Measurements from ENCODE around the gene TLCD3B. TPM values are rescaled to one million over a fixed set of nuclear protein-coding genes. Genes with fewer than 3 reads are reported as not detected.
A peak's percentile ranks its signal among the peaks of the same experiment; 100 is the strongest.

The TLCD3B gene
- not detected for total RNA-seq

DNA sequence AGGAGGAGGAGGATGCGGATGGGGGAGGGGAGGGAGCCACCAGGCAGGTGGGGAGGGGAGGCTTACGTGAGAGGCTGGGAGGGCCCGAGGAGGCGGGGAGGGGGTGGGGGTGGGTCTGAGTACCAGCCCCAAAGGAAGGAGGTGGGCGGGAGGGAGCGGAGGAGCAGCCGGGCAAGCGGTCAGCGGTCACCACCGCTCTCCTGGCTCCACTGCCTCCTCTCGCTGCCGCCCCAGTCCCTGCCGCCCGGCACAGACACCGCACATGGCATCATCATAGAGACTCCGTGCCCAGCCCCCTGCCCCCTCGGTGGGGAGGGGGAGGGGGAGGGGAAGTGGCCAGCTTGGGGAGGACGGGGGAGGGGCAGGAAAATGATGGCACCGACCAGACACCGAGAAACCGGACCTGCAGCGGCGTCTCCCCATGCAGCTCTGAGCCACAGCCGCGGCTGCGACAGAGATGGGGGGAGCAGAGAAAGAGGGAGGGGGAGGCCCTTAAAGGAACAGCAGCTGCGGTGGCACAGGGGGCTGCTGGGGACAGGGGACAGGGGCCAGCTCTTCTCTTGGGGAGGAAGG is at the start of gene TLCD3B:
Gene TLCD3B, minus strand, starts transcription at position 431 of the 573 bp plus-strand sequence. CDS start 744 bp downstream, outside the sequence.
- H3K4me3 ChIP-seq (ENCODE audit: low read depth, poor library complexity, severe bottlenecking), result no peak within 1 kb of the TSS
- TF ChIP-seq, protein P1, sequence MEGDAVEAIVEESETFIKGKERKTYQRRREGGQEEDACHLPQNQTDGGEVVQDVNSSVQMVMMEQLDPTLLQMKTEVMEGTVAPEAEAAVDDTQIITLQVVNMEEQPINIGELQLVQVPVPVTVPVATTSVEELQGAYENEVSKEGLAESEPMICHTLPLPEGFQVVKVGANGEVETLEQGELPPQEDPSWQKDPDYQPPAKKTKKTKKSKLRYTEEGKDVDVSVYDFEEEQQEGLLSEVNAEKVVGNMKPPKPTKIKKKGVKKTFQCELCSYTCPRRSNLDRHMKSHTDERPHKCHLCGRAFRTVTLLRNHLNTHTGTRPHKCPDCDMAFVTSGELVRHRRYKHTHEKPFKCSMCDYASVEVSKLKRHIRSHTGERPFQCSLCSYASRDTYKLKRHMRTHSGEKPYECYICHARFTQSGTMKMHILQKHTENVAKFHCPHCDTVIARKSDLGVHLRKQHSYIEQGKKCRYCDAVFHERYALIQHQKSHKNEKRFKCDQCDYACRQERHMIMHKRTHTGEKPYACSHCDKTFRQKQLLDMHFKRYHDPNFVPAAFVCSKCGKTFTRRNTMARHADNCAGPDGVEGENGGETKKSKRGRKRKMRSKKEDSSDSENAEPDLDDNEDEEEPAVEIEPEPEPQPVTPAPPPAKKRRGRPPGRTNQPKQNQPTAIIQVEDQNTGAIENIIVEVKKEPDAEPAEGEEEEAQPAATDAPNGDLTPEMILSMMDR (IDR thresholded peaks at IDR 0.05), result no peak
- WGBS, 2 donors, result 2% methylated on average over 26 to 27 of the region's 27 CpGs
- DNase-seq (ENCODE audit: low spot score in 2 of 2), result no peak
- intact Hi-C loops (cut with DNase I; ENCODE audit: low total_unique reads), result no loop called here

- DNase-seq (ENCODE audit: low spot score in 2 of 2), result no peak
- H3K4me3 ChIP-seq (ENCODE audit: low read depth, poor library complexity, severe bottlenecking), result no peak overlapping the region
- intact Hi-C loops (cut with DNase I; ENCODE audit: low total_unique reads), result no loop called here
- WGBS, 2 donors, result 84 to 89% methylated on average over 7 of the region's 7 CpGs
- TF ChIP-seq, protein P1 (IDR thresholded peaks at IDR 0.05), result no peak
- TF ChIP-seq POLR2A (IDR thresholded peaks at IDR 0.05), result no peak
Observed at GRCh38 chr16:30079480-30079879, 48.4 kb upstream of the TLCD3B start.

DNA sequence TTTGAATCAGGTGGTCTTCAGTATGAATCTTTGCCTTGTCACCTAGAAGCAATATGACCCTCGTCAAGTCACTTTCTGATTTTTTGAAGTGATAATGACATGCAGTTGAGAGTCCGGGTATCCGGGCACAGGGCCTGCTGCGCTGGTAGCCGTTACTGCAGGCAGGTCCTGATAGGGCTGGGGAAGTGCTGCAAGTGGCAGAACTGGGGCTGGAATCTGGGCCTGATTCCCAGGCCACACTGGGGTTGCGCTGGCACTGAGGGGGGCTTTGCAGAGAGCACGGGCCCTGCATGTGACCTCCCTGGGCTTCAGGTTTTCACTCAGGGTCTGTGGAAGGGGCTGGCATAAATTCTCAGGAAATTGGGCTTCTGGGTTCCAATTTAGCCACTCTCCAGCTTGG is 47.7 kb upstream of the TLCD3B start:
- intact Hi-C loops (cut with DNase I; ENCODE audit: low total_unique reads), result no loop called here
- TF ChIP-seq, protein P1 (IDR thresholded peaks at IDR 0.05), result no peak
- no peak for TF ChIP-seq POLR2A (IDR thresholded peaks at IDR 0.05)
- H3K4me3 ChIP-seq (ENCODE audit: low read depth, poor library complexity, severe bottlenecking), result no peak overlapping the region
- no peak for DNase-seq (ENCODE audit: low spot score in 2 of 2)
- WGBS, 2 donors, result 81 to 86% methylated on average over 7 of the region's 7 CpGs

DNA sequence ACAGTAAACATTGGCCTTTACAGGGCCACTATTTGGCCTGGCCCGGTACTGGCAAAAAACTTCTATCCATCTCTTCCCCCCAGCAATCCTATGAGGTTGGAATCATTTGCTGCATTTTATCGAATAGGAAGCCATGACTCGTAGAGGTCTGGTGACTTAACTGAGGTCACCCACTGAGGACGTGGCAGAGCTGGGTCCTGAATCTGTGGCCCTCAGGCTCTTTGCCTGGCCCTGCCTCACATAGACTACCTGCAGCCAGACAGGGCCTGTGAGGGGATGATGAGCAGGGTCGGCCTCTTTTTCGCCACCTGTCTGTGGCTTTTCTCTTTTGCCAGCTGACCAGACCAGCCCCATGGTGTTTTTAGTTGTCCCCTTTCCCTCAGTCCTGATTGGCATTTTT is 46.6 kb upstream of the TLCD3B start:
- WGBS, 2 donors, result 64 to 67% methylated on average over 6 of the region's 6 CpGs
- intact Hi-C loops (cut with DNase I; ENCODE audit: low total_unique reads), result no loop called here
- no peak for DNase-seq (ENCODE audit: low spot score in 2 of 2)
- H3K4me3 ChIP-seq (ENCODE audit: low read depth, poor library complexity, severe bottlenecking), result no peak overlapping the region
- TF ChIP-seq POLR2A (IDR thresholded peaks at IDR 0.05), result no peak
- TF ChIP-seq, protein P1 (IDR thresholded peaks at IDR 0.05), result no peak

GRCh38 chr16:30076276-30076791 is 45.3 kb upstream of the TLCD3B start:
- H3K4me3 ChIP-seq (ENCODE audit: low read depth, poor library complexity, severe bottlenecking), result peak overlapping the region; percentile 90
- intact Hi-C loops (cut with DNase I; ENCODE audit: low total_unique reads), result no loop called here
- WGBS, 2 donors, result 1 to 4% methylated on average over 15 to 27 of the region's 33 CpGs
- no peak for DNase-seq (ENCODE audit: low spot score in 2 of 2)
- TF ChIP-seq, protein P1 (IDR thresholded peaks at IDR 0.05), result no peak
- no peak for TF ChIP-seq POLR2A (IDR thresholded peaks at IDR 0.05)
